Lower leg skin (tissue), 3 donors: ENCODE results near the gene ADCY2.

Experiments used
- CTCF ChIP-seq, 3 donors: fragments of 450-650 bp; IDR thresholded peaks; one replicate each; pipeline ENCODE4 v1.5.1; 2016; ENCODE audit warnings: antibody characterized with exemption in 3 of 3, mild to moderate bottlenecking in 3 of 3, moderate library complexity in 2 of 3
- POLR2A ChIP-seq, 2 donors: fragments of 450-650 bp; IDR thresholded peaks; one replicate each; pipeline ENCODE4 v1.6.1; 2016 to 2017; ENCODE audit warnings: antibody characterized with exemption in 2 of 2, mild to moderate bottlenecking in 1 of 2, moderate library complexity in 1 of 2

GRCh38 chr5:7622498-7622897, 226.6 kb downstream of the ADCY2 start:
- no peak for TF ChIP-seq POLR2A (IDR thresholded peaks at IDR 0.05)
- TF ChIP-seq CTCF (IDR thresholded peaks at IDR 0.05) = no peak
